Activated CD8-positive, alpha-beta memory T cell treated with anti-CD3 and anti-CD28 coated beads, Interleukin-2, amount 50 U/mL, for 1 hour (primary cell): ENCODE measurements around the gene PLEKHH1.
A peak's percentile ranks its signal among the peaks of the same experiment; 100 is the strongest.

Experiments used
- DNase-seq: peaks from one replicate; pipeline ENCODE4 v3.0.0-alpha.2; 2020; ENCODE audit errors: extremely low read depth

PLEKHH1 gene

DNA sequence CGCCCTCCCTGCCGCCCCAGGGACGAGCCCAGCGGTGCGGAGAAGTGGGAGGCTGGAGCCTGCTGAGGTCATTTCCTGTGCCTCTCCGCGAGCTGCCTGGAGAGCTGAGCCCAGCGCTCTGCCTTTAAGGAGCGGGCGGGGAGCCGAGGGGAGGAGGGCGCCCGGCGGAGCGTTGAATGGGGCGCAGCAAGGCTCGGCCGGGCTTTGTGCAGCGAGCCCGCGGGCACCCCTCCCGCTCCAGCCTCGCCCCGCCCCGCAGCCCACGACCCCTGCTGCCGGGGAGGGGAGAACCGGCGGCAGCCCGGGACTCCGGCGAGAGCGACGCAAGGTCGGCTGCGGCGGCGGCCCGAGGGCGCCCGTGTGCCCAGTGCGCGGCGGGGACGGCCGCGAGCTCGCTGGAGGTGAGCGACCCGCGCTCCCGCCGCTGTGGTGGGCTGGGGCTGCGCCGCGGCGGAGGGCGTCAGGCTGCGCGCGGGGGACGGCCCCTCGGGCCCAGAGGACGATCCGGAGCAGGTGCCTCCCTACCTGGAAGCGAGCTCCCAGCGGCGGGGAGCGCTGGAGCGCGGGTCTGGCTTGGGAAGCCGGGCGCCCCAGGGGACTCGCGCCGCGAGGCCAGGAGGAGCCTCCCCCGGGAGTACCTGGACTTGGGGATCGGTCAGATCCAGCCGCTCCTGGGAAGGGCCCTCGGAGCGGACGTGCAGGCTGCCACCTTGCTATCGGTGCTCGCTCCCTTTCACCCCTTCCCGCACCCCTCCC, at the start of gene PLEKHH1:
Gene PLEKHH1 (plus strand): TSS at position 293 of the 756 bp plus-strand sequence. CDS start 8,578 bp downstream, outside the sequence.
- DNase-seq: no peak

DNA sequence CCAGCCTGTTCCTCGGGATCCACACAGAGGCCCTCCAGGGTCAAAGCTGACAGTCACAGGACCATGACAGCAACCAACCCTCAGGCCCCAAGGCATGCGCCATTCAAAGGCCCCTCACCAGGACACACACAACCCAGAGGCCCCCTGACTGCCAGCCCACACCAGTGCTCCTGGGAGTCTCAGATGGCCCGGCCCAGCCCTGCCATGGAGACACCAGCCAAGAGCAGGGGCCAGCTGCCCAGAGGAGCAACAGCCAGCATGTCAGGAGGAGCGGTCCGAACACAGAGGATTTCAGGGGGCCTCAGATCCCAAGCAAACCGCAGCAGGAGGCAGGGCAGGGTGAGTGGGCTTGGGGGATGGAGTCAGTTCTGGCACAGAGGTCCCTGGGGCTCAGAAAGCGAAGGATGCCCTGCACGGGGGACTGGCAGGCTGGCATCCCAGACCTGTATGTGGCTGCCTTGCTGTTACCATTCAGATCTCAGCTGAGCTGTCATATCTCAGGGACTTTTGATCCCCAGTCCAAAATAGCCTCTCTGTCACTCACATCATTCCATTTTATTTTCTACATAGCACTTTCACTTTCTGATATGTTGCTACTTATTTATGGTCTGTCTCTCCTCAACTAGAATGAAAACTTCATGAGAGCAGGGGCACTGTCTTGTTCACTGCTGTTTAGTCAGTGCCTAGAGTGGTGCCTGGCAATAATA, 49.4 kb upstream of the PLEKHH1 start:
- no peak for DNase-seq

DNA sequence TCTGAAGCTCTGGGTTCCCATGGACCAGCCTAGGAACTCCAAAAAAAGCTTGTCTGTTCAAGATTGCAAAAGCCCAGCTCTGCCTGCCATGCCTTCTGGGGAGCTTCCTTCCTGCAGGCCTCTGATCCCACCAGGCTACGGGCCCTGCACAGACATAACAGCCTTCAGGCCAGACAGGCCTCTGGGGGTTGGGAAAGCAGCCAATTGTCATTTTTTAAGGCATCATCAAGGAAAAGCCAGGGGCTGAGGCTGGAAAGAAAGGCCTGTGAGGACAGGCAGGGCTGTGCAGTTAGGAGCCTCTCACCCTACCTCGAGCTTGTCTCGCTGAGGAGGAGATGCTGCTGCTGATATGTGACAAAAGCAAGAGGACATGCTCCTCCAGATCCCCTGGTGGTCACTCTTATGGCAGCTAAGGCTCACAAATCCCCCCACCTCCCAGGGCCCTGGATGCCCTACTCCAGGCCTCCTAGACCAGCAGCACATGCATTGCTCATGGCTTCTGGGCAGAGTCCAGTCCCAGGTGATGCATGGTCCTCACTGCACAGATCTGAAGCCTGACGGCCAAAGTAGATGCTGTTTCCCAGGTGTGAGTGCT, 47.5 kb upstream of the PLEKHH1 start:
- no peak for DNase-seq

DNA sequence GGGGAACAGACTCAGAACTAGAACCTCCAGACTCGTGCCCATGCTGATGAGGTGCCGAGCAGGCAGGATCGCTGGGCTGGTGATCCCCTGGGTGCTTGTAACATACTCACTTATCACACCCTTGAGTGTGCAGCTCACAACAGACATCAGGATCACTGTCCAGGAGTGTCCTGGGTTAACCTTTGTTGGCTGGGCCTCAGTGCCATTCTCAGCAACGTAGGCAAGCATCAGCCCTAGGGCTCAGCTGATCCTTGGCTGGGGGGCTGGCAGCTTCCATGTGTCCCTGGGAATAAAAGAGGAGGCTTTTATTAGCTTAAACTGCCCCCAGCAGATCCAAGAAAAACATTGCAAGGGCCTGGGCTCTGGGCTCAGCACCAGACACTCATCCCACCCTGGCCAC, 46.2 kb upstream of the PLEKHH1 start:
- DNase-seq: no peak

DNA sequence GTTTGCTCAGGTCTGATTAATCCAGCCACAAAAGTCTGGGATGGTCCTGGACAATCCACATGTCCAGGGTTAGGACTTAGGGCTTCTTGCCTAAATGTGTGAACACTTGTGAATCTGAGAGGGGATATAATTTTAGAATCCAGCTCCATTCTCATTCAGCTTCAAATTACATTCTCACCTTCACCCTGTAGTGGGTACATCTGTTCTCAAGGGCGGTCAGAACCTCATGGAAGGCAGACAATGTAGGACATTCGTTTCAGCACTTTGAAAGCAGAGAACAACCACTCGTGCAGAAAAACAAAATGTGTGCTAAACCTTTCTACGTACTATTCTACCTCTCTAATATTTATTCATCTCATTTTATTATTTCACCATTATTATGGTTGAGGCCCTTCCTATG, 45.8 kb upstream of the PLEKHH1 start:
- no peak for DNase-seq

DNA sequence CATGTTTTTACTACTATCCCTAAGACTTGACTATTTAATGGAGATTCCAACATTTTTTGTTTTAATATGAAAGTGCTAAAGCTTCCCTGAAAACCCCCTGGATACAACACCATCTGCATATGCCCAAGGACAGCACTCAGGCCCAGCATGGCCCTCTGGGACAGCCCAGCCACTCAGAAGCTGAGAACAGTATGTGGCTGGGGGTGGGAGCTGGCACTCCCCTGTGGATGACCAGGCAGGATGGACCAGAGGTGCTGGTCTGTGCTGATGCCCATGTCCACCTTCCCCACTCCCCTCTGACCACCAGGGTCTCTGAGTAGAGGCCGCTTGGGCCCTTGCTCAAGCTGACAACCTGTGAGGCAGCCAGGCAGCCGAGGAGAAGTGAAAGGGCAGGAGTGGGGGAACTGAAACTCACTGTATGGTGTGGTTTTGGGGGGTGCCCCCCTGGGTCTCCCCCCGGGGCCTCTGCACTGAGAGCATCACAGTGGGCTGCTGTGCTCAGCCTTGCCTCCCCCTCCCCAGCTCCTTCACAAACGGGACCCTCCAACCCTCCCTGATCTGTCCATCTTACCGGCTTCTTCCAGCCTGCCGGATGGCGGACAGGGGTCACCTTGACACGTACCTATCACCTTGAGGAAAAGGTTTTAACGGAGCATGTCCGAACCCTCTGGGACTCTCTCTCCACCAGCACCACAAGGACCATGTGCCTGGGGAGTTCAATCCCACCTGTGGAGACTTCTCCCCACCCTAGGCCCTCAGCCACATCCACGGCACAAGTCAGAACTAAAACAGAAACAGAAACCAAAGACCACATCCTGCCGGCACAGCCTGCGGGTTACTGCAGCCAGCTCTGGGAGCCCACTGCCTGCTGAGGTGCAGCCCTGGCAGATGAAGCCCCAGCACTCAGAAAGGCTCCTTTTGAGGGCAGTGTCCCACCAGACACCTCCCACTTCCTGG, 44.9 kb upstream of the PLEKHH1 start, which contains the start of gene TMEM229B:
Gene TMEM229B (minus strand): TSS at position 785 of the 957 bp plus-strand sequence. CDS start 14,798 bp downstream, outside the sequence.
- peak; percentile 19 for DNase-seq

DNA sequence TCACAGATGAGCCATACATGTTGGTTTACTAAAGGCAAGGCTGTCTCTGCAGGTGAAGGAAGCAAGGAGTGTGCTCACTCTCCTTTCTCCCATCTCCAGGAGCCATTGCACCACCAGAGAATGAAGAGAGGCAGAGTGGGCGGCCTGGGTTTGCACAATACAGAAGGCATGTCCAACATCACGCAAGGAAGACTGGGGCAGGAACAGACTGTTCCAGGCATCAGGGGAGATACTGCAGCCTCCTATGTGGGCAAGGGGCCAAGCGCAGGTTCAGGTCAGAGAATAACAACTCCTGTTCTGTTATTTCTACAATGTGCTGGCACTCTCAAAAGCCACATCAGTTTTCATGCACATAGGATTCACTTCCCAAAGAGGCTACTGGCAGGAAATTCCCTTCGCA, 42.9 kb upstream of the PLEKHH1 start:
- no peak for DNase-seq

DNA sequence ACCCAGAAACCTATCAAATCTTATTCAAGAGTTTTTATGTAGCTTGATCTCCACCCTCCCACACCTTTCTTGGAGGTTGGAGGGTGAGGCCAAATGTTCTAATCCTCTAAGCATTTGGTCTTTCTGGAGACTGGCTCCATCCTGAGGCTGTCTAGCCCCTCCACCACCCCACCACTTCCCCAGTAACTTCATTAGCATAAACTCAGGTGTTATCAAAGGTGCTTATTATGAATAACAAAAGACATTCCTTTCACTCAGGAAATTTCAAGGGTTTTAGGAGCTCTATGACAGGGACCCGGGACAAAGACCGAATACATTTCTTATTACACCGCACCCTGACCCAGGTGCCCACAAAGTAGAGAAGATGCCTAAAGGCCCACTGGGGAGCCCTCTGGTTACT, 41.8 kb upstream of the PLEKHH1 start:
- no peak for DNase-seq

DNA sequence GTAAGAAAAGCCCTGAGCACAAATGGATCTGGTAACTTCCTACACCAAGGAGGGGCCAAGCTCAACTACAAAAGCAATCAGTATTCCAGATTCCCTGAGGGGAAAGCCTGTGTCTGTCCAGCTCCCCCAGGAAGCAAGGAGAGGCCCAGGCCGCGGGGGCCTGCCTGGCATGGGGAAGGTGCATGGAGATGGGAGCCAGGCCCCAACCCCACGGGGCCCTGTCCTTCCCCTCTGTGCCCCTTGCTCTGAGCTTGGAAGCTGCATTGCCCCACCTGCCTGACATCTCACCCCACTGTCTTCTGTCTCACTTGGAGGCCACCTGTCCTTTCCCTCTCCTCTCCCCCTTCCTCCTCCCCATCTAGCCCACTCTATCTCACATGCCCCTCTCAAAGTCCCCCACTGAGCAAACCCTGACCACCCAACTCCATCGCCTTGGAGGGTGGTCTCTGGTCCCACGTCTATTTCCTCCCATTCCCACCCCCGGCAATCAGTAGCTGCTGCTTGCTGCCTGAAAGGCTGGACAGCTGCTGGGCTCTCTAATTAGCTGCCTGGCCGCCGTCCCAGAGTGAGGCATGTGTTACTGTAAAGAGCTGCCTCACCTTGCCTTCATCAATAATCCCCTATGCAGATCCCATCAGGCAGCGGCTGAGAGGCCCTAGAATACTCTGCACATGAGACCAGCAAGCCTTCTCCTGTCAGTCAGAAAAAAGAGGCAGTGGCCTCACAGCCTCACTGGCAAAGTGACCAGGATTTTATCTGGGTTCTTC, 41.2 kb upstream of the PLEKHH1 start:
- DNase-seq: no peak

DNA sequence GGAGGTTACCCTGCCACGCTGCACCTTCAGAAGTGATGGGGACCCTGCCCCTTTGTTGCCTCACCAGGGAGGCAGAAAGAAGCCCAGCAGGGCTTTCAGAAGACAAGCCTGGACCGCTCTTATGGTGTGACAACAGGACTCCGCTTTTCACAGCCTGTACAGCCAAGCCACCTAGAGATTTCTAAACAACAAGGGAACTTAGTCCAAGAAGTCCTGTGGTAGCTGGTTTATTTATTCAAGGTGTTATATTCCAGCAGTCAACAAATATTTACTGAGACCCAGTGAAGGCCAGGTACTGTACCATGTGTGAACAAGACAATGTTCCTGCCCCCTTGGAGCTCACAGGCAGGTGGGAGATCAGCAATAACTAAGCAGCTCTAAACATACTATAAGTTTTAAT, 40.6 kb upstream of the PLEKHH1 start:
- no peak for DNase-seq

DNA sequence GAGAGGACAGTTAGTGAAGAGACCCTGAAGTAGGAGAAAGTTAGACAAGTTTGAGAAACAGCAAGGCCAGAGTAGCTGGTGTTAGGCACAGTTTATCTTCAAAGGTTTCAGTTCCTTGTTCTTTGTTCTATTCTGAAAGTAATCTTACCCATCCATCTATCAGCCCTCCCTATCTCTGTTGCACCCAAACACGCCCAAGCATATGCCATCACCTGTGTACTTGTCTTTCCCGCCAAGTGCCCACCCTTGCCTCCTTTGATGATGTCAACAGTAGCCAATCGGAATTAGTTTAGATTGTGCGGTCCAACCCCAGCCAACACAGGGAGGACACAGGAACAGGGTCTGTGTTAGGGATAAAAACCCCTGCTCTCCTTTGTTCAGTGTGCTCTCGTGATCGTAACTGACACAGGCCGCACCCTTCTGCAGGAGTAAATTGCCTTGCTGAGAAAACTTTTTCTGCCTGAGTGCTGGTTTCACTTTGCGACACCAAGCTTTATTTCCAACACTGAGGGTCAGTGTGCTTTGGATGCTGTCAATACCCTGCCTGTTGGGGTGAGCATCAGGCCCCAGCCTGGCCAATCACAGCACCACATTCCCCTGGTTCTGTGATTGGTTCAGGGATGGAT, 39.9 kb upstream of the PLEKHH1 start:
- no peak for DNase-seq

DNA sequence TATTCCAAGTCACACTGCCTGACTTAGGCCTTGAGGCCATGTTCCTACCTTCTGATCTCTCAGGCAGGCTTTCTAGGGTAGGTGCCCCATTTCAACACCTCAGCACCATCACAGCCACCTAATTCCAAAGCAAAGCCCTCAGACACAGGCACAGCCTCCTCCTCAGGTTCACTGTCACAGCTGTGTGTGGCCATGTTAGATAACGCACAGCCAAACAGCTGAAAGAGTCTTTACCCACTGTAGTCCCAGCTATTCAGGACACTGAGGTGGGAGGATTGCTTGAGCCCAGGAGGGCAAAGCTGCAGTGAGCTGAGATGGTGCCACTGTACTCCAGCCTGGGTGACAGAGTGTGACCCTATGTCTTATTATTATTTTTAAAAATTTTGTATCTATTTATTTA, 37.3 kb upstream of the PLEKHH1 start:
- DNase-seq: no peak

DNA sequence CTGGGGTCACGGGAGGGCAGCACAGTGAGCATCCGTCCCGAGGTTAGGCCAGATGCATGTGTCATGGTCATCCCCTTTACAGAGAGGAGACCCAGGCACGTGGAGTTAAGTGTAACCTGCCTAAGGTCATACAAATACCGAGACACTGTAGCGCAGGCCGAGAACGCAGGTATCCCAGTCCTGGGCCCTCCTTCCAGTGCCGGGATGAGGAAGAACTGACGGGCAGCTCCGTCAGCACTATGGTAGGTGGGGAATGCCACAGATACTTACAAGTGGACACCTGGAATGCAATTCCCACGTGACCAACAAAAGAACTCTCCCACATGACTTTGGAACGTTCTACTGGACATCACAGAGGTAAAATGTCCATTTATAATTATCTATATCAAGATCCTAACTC, 35.9 kb upstream of the PLEKHH1 start:
- no peak for DNase-seq

DNA sequence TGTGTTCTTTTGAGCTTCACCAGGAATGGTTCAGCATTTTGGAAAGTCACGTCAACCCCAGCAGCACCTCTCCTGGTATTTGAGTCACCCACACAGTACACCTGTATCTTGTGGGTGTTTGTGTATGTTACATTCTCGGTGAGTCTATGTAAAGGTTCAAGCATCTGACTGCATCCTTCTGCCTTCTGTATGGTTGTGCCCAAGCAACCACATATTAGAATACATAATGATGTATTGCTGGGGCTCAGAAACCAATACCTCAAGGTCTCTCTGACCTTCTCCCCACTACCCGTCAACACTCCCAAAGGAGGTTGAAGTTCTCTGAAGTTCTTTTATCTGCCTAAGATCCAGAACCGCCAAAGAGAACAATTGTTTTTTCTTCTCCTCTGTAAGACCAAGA, 35.4 kb upstream of the PLEKHH1 start:
- no peak for DNase-seq

DNA sequence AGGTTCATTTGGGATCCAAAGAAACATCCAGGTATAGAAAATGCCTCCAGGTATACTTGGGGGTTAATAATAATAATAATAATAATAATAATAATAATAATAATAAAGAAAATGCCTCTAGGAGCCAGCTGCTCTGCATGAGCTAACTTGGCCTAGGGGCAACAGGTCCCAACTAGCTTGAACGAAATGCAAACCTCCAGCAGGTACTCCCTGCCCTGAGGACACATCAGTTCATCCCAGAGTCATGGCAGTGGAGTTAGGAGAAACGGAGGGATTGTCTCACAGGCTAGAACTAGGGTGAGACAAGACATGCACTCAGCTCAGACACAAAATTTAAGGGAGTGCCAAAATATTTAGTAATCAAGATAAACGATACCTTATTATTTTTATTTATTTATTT, 32.1 kb upstream of the PLEKHH1 start:
- DNase-seq: no peak

DNA sequence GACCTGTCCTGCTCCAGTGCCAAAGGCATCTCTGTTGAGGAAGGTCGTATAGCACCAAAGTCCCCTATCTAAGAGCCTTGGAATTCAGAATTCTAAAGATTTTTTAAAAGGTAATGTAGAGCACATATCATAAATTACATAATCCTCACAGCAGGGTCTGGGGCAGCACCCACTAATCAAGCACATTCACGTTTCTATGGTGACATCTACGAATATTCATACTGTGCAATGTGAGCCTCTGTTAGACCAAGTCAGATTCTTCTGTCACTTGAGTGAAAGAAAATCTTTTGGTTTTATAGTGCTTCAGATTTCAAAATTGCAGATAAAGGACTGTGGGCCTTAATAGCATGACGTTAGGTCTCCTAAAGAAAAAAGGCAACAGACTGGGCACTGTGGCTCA, 31.4 kb upstream of the PLEKHH1 start:
- no peak for DNase-seq

DNA sequence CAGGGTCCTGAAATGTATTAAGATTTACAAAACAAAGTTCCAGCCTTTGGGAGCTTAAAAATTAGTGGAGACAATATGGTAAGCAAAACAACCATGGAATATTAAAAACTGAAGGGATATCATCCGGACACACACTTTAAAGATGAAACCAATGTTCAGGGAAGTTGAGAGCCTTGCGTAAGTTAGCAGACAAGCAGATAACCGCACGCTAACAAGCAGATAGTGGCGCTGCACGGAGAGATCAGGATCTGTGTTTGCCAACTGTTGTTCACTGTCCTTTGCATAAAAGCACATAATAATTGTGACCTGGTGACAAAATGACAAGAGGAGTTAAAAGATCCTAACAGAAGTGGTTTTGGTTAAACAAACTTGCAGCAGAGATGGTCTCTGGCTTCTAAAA, 30.2 kb upstream of the PLEKHH1 start:
- DNase-seq: no peak

DNA sequence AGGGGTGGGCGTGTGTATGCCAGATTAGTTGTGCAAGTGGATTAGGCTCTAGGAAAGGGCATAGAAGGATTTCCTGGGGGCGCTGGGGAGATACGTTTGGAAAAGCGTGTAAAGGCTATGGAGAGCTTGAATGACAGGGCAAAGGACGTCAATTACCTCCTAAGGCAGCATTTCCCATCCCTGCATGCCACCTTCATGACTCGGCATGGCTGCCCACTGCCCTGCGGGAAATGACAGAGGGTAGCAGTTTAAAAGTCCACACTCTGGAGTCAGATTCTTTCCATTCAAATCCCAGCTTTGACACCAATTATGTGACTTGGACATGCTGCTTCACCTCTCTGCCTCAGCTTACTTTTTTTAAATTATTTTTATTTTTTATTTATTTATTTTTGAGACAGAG, 29.8 kb upstream of the PLEKHH1 start:
- DNase-seq: no peak

DNA sequence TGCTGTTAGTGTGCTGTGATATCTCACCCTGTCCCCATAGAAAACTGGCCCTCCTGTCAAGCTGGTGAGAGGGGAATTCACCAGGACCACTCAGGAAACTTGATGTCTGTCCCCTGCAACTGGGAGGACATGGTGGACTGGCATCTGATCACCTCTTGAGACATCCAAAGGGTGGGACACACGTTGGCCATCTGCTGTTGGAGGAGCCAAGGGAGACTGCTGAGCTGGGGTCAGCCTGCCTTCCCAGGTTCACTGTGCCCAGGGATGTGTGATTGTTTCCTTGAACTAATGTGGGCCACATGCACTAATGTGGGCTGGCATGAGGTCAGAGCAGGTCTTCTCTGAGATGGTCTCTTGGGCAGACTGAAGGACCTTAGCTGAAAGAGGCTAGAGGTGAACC, 27.8 kb upstream of the PLEKHH1 start:
- DNase-seq: no peak

DNA sequence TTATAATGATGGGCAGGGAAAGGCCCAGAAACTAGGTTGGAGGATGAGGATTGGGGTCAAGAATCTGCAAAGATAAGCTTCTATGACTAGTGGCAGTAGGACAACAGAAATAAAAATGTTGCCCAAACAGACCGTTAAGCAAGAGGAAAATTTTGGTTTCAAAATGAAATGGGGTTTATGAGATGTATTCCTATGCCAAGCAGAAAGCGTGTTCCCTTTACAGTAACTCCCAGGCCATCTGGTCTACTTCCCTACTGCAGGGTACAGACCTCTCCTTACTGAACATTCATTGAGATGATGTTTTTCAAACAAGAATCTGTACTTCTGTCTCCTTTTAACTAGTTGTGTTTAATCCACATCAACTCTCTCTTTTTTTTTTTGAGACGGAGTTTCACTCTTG, 24.1 kb upstream of the PLEKHH1 start:
- DNase-seq: no peak

DNA sequence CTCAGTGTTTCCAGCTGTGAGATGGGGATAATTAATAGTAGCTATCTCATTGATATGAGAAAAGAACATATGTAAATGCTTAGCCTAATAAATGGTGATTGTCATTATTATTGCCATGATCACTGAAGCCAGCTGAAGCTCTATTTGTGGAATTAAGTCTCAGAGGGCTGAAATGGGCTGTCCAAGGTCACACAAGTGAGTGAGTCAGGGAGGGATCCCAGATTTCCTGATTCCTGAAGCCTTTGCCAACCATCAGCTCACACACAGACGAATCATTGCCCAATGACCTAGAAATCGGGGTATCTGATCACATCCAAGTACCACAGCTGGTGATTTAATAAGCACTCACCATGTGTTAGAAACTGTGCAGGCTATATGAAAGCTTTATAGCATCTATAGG, 23.0 kb upstream of the PLEKHH1 start:
- no peak for DNase-seq
